ENCODE results near the gene CRIP2.

Gene CRIP2

GRCh38 chr14:105442834-105443233, 31.8 kb upstream of the CRIP2 start:
- no peak for DNase-seq (ENCODE audit: extremely low read depth in 1 of 2, low read depth in 1 of 2)

GRCh38 chr14:105444859-105445258, 29.8 kb upstream of the CRIP2 start:
- no peak for DNase-seq (ENCODE audit: extremely low read depth in 1 of 2, low read depth in 1 of 2)

GRCh38 chr14:105445290-105445689, 29.3 kb upstream of the CRIP2 start:
- no peak for DNase-seq (ENCODE audit: extremely low read depth in 1 of 2, low read depth in 1 of 2)

GRCh38 chr14:105445901-105446845, 28.4 kb upstream of the CRIP2 start:
- DNase-seq (ENCODE audit: extremely low read depth in 1 of 2, low read depth in 1 of 2), result no peak

GRCh38 chr14:105446971-105447370, 27.6 kb upstream of the CRIP2 start:
- no peak for DNase-seq (ENCODE audit: extremely low read depth in 1 of 2, low read depth in 1 of 2)

GRCh38 chr14:105447651-105448640, 26.7 kb upstream of the CRIP2 start:
- no peak for DNase-seq (ENCODE audit: extremely low read depth in 1 of 2, low read depth in 1 of 2)

GRCh38 chr14:105448706-105449111, 25.9 kb upstream of the CRIP2 start:
- peak; percentile 23 to 32 for DNase-seq (ENCODE audit: extremely low read depth in 1 of 2, low read depth in 1 of 2)

- DNase-seq (ENCODE audit: extremely low read depth in 1 of 2, low read depth in 1 of 2), result no peak
Measured at GRCh38 chr14:105449276-105450122, 25.1 kb upstream of the CRIP2 start.

- DNase-seq (ENCODE audit: extremely low read depth in 1 of 2, low read depth in 1 of 2), result no peak
Measured at GRCh38 chr14:105450123-105450505, 24.5 kb upstream of the CRIP2 start.

GRCh38 chr14:105450864-105451720, 23.5 kb upstream of the CRIP2 start:
- DNase-seq (ENCODE audit: extremely low read depth in 1 of 2, low read depth in 1 of 2), result no peak

- no peak for DNase-seq (ENCODE audit: extremely low read depth in 1 of 2, low read depth in 1 of 2)
Measured at GRCh38 chr14:105452963-105453362, 21.7 kb upstream of the CRIP2 start.

- no peak for DNase-seq (ENCODE audit: extremely low read depth in 1 of 2, low read depth in 1 of 2)
Measured at GRCh38 chr14:105453847-105454246, 20.8 kb upstream of the CRIP2 start.

- DNase-seq (ENCODE audit: extremely low read depth in 1 of 2, low read depth in 1 of 2), result no peak
Measured at GRCh38 chr14:105455086-105455640, 19.5 kb upstream of the CRIP2 start.

- DNase-seq (ENCODE audit: extremely low read depth in 1 of 2, low read depth in 1 of 2), result no peak
Measured at GRCh38 chr14:105455766-105456660, 18.6 kb upstream of the CRIP2 start.

GRCh38 chr14:105456736-105457617, 17.6 kb upstream of the CRIP2 start:
- no peak for DNase-seq (ENCODE audit: extremely low read depth in 1 of 2, low read depth in 1 of 2)

GRCh38 chr14:105458010-105458409, 16.6 kb upstream of the CRIP2 start:
- DNase-seq (ENCODE audit: extremely low read depth in 1 of 2, low read depth in 1 of 2), result no peak

- DNase-seq (ENCODE audit: extremely low read depth in 1 of 2, low read depth in 1 of 2), result no peak
Measured at GRCh38 chr14:105458571-105458970, 16.1 kb upstream of the CRIP2 start.
